Right lung (tissue), 5 donors: Measurements from ENCODE around the gene RBPJL. TPM values are rescaled to one million over a fixed set of nuclear protein-coding genes. Genes with fewer than 3 reads are reported as not detected.

ENCODE experiments used
- DNase-seq, 2 donors: peaks; one replicate each; pipeline ENCODE4 v3.0.0-alpha.2; 2013
- polyA plus RNA-seq, 5 donors: library from polyadenylated mRNA; unstranded; fragments of 120-200 nt; gene quantifications; one replicate each; pipeline versions ENCODE4 v1.2.1 to v1.2.3, GENCODE V29; 2013; ENCODE audit warnings: inconsistent platforms in 1 of 5, low replicate concordance in 1 of 5; ENCODE audit not compliant: insufficient read length in 5 of 5, insufficient read depth in 1 of 5

Gene RBPJL
- polyA plus RNA-seq, 5 donors = not detected

DNA sequence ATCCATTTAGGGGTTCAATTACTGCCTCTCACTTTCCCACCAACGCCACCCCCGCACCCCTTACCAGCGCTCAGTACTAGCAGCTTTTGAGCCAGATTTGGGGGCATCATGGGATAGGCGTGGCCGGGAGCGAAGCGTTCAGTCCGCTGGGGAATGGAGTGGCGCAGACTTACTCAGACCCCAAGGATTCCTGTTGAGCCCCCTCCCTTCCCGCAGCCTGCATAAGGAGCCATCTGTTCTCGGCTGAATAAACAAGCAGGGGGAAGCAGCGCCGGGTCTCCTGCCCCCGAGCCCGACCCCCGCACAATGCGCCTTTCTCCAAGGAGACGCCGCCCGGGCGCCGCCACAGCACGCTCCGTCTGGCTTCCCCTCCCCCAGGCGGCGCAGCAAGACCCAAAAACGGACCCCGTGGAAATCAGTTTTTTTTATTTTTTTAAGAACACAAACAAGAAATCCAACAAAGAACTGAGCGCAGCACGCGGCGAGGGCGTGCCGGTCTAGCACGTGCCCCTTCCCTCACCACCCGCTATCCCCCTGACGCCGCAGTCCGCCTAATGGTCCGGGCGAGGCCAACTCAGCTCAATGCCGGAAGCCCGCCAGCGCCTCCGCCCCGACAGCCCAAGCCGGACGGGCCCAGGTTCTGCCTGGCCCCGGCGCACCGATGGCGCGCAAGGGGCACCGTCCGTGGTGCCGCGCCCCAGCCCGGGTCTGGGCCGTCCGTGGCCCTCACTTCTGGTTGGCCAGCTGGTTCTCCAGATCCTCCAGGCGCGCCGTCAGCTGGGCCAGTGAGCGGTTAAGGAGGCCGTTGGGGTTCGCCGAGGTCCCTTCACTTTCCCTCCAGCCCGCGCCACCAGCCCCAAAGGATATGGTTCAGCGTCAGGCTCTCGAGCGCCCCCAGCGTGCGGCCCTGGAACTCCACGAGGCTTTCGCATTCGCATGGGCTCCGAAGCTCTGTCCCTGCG, 13.3 kb upstream of the RBPJL start:
- DNase-seq = peak; percentile 47 to 58

DNA sequence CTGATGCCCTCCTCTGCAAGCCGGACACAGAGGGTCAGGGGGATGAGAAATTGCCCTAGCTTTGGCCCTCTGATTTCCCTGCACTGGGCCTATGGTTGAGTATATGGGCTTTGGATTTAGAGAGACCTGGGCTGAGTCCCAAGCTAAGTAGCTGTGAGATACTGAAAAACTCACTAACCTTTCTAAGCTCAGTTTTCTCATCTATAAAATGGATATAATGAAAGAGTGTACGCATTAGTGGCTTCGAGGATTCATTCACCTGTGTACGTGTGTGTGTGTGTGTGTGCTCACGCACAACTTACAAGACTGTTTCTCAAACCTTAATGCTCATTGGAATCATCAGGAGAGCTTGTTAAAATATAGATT, 12.7 kb upstream of the RBPJL start:
- no peak for DNase-seq

- DNase-seq = no peak
Measured at GRCh38 chr20:45294659-45295058, 12.0 kb upstream of the RBPJL start.

GRCh38 chr20:45297786-45298497, 8.7 kb upstream of the RBPJL start:
- no peak for DNase-seq

- no peak for DNase-seq
Measured at GRCh38 chr20:45299786-45300185, 6.9 kb upstream of the RBPJL start.

DNA sequence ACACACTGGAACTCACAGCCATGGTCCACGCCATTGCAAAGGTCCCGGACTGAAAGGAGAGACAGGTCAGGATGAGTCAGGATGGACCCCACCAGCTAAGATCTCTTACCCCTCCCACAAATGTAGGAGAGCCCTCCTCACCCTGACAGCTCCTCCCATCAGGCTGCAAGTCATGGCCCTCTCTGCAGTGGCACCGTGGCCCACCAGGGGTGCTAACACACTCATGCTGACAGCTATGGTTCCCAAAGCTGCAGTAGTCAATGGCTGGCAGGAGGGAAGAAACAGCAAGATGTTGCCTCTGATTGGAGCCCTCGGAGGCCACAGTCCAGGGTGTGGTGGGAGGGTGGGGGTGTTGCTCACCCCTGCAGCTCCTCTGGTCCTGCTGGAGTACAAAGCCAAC, 5.7 kb upstream of the RBPJL start:
- DNase-seq = no peak

DNA sequence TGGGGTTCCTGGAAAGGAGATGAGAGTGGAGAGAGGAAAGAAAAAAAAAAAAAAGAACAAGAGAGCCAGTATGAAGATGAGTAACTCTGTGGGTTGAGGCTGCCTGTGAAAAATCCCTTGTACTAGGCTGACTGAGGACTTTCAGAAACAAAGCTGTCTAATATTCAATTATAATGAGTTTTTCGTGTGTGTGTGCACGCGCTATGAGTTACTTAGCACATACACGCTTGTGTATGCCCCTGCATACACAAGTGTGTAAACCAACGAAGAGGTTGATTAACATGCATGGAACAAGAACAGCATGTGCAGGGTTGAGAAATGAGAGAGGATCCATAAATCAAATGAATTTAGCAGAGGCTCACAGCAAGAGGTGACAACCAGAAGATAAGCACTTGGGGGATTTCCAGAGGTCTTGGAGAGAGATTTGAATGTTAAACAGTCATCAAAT, 4.8 kb upstream of the RBPJL start:
- DNase-seq = no peak

- DNase-seq = no peak
Measured at GRCh38 chr20:45303586-45304463, 2.8 kb upstream of the RBPJL start.

DNA sequence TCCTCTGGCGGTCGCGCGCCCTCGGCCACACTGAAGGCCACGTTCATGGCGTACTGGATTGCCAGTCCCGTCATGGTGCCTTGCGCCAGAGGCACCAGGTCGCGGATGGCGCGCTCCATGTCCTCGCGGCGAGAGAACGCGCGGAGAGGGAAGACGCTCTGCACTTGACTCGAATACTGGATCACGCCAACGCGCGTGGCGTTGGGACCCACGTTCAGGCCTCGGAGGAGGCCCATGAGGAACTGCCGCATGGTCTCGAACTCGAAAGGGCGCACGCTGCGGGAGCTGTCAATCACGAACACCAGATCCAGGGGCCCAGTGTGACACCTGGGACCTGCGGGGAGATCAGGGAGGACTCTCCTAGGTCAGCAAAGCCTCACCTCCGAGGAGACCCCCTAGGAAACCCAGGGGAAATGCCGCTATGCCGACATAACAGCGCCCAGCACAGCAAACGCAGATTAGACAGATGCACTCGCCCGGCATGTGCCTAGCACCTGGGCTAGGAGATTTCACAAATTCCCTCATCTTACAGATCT, 2.1 kb upstream of the RBPJL start:
- no peak for DNase-seq

GRCh38 chr20:45305262-45305661, 1.4 kb upstream of the RBPJL start:
- DNase-seq = no peak

DNA sequence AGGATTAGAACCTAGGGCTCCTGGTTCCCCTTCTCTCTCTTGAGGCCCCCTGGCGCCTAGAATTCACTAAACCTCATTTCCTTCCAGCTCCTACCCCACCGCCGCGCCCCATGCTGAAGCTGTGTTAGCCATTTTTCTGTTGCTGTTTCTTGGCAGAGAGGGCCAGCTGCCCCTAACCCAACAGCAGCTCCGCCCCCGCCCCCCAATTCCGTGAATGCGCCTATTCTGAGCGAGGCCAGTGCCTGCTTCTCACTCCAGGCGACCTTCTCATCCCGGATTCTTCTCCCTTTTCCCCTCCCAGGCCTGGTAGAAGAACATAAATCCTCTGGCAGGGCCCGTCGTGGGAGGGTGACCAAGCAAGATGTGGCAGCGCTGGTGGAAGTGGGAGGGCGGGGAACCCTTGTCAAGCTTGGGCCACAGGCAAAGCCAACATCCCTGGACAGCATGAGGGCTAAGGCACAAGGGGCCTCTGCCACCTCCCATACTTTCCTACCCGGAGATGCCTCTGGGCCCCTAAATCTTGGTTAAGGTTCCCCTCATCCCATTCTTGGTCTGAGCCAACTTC, 518 bp downstream of the RBPJL start:
- DNase-seq = no peak

GRCh38 chr20:45308117-45308778, 1.6 kb downstream of the RBPJL start, which contains the start of gene MATN4:
Gene MATN4, minus strand, starts transcription at chr20:45308299. Its CDS starts 2,717 bp downstream, at chr20:45305582.
- DNase-seq = no peak

DNA sequence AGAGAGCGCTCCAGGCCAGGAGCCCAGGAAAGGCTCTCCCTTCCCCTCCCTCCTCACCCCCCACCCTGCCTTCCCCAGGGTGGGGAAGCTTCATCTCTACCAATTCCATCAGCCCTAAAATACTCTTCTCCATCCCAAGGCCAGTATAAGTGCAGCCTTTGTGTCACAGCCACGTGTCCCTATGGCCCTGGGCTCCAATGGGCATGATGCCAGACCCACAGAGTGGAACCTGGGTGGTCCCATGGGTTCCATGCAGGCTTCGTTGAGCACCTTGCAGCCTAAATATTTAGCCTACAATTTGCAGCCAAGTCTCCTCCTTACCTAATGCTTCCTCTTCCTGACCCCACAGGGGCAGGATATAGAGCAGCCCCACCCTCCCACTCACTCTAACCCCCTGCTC, 2.4 kb downstream of the RBPJL start:
- DNase-seq = no peak

- no peak for DNase-seq
Measured at GRCh38 chr20:45311589-45312211, 5.1 kb downstream of the RBPJL start.

DNA sequence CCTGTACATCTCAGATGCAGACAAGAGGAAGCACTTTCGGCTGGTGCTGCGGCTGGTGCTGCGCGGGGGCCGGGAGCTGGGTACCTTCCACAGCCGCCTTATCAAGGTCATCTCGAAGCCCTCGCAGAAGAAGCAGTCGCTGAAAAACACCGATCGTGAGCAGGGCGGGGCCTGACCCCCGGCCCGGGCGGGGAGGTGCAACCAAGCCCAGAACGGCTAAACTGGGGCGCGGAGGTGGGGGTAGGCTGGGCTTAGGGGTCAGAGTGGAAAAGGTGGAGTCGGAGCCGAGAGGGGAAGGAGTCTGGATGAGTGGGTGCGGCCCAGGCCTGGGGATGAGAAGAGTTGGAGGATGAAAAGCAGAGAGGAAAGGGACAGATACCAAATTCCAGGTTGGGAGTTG, 5.6 kb downstream of the RBPJL start:
- no peak for DNase-seq

- DNase-seq = no peak
Measured at GRCh38 chr20:45313065-45313695, 6.5 kb downstream of the RBPJL start.

DNA sequence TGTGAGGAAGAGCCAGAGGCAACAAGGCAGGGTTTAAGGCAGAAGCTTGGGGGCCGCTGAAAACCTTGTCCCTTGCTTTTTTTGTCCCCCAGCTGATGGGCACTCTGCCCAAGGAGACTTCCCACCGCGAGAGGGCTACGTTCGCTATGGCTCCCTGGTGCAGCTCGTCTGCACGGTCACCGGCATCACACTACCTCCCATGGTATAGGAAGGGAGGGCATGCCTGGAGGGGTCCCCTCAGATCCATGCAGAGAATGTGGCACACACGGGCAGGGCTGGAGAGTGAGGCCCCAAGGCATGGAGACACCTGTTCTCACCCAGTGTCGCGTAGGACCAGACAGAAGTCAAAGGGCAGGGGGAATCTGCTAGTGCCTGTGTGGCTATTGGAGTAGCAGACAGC, 7.3 kb downstream of the RBPJL start:
- DNase-seq = no peak

DNA sequence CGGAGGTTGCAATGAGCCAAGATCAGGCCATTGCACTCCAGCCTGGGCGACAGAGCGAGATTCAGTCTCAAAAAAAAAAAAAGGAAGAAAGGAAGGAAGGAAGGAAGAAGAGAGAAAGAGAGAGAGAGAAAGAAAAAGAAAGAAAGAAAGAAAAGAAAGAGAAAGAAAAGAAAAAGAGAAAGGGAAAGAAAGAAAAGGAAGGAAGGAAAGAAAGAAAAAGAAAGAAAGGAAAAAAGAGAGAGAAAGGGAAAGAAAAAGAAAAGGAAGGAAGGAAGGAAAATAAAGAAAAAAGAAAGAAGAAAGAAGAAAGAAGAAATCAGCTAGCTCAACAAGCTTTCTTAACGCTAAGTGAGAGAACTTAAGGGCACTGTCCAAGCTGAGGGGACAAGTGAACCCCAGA, 9.0 kb downstream of the RBPJL start:
- DNase-seq = no peak

DNA sequence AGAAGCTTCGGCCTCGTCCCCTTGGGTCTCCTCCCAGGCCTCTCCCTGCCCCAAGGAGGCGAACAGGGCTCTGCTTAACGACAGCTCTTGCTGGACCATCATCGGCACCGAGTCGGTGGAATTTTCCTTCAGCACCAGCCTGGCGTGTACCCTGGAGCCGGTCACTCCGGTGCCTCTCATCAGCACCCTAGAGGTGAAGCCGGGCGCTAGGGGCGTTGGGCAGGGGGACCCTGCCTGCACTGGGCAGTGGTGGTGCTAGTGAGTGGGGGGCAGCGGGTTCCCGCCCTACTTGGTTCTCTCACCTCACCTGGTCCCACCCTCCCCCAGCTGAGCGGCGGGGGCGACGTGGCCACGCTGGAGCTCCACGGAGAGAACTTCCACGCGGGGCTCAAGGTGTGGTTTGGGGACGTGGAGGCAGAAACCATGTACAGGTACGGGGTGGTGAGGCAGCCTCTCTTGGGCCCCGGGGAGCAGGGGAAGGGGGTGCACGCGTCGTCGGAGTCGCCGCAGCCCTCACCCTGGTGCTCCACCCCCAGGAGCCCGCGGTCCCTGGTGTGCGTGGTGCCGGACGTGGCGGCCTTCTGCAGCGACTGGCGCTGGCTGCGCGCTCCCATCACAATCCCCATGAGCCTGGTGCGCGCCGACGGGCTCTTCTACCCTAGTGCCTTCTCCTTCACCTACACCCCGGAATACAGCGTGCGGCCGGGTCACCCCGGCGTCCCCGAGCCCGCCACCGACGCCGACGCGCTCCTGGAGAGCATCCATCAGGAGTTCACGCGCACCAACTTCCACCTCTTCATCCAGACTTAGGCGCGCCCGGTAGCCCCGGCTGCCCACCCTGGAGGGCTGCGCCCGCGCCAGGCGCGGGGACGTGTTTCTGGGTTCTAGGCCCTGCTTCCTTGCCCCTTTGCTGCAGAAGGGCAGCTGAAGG, 9.8 kb downstream of the RBPJL start:
- no peak for DNase-seq
